Activated naive CD8-positive, alpha-beta T cell treated with anti-CD3 and anti-CD28 coated beads for 36 hours (primary cell): ENCODE results near the gene SGSM1. TPM values are rescaled to one million over a fixed set of nuclear protein-coding genes. Genes with fewer than 3 reads are reported as not detected.
"Not testable (repeated sequence)": the region's sequence is repeated elsewhere in the genome, so short reads cannot be mapped to it uniquely, and the experiment has no call there.

Source experiments
- DNase-seq: peaks from one replicate; pipeline ENCODE4 v3.0.0; 2021
- H3K27ac Mint-ChIP-seq: one replicate; pipeline ENCODE4 v1.8.0; 2022; ENCODE audit warnings: mild to moderate bottlenecking, moderate library complexity, mixed read lengths
- H3K27me3 Mint-ChIP-seq: one replicate; pipeline ENCODE4 v1.8.0; 2022; ENCODE audit warnings: mild to moderate bottlenecking, mixed read lengths
- H3K36me3 Mint-ChIP-seq: one replicate; pipeline ENCODE4 v1.8.0; 2021; ENCODE audit warnings: mild to moderate bottlenecking, mixed read lengths
- H3K4me1 Mint-ChIP-seq: one replicate; pipeline ENCODE4 v1.8.0; 2021; ENCODE audit warnings: mixed read lengths
- H3K4me3 Mint-ChIP-seq: one replicate; pipeline ENCODE4 v1.8.0; 2022; ENCODE audit warnings: mild to moderate bottlenecking, moderate library complexity, mixed read lengths
- H3K9me3 Mint-ChIP-seq: one replicate; pipeline ENCODE4 v1.8.0; 2022; ENCODE audit warnings: mixed read lengths
- total RNA-seq, 2 experiments: library from RNA; stranded (reverse); gene quantifications; one replicate each; pipeline ENCODE4 v1.2.3, GENCODE V29; 2021

The SGSM1 gene
- total RNA-seq, 2 experiments from 2014 or later = 0.04 TPM; not detected in 1

DNA sequence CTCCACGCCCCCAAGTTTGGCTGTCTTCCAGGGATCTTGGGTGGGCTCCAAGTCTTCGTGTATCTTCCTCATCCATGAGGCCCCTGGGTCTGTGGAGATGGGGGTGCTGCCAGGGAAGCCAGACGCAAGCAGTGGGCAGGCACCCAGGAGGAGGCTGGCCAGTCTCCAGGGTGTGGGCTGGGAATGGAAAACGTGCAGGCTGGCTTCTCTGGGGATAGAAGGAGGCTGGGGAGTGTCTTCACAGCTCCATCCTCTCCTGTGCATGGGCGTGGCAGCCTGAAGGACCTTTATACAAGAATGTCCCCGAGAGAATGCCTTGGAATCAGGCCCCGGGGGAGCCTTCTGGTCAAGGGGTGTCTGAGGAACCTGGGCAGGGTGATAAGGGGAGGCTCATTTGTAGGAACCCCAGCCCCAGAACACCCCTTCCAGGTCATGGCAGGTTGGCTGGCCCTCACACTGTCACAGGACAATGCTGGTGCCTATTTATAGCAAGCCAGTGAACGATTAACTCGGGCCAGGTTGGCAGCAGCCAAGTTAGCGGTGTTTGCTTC lies 14.0 kb downstream of the SGSM1 start:
- Mint-ChIP-seq H3K27ac (no peak overlapping the region), H3K36me3 (peaks cover 2% of the 10 kb centered on the region), H3K9me3 (peaks cover 7% of the 10 kb centered on the region), H3K4me3 (no peak overlapping the region), H3K4me1 (no peaks in the 10 kb centered on the region), H3K27me3 (no peaks in the 10 kb centered on the region)
- no peak for DNase-seq

DNA sequence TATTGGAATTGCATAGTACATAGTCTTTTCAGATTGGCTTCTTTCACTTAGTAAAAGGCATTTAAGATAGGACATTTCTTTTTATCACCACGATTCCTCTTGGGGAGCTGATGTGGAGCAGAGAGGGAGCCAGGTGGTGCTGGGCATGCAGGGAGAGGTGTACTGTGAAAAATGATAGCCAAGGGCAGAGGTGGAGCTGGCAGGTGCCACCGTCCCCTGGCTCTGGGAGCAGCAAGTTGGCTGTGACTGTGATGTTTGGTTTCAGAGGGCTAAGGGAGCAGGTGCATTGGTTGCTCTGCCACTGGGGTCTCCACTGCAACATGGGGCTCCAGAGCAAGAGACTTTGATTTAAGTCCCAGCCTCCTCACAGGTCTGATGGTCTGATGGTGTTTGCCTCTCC lies 16.5 kb downstream of the SGSM1 start:
- Mint-ChIP-seq H3K36me3 (no peaks in the 10 kb centered on the region), H3K27ac (no peak overlapping the region), H3K9me3 (no peaks in the 10 kb centered on the region), H3K4me3 (no peak overlapping the region), H3K4me1 (no peaks in the 10 kb centered on the region), H3K27me3 (no peaks in the 10 kb centered on the region)
- DNase-seq = no peak

DNA sequence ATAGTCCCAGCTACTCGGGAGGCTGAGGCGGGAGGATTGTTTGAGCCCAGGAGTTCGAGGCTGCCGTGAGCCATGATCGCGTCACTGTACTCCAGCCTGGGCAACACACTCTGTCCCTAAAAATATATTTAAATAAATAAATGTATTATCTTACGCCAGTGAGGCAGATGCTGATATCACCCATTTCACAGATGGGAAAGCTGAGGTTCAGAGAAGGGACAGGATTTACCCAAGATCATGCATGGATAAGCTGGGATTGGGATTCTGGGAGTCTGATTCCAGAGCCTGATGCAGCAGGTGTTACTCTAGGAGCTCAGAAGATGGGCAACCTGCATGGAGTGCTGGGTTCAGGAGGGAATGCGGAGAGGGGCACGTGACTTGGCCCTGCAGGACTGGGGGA lies 17.8 kb downstream of the SGSM1 start:
- Mint-ChIP-seq H3K27ac (no peak overlapping the region), H3K27me3 (no peaks in the 10 kb centered on the region), H3K4me3 (no peak overlapping the region), H3K36me3 (no peaks in the 10 kb centered on the region), H3K9me3 (no peaks in the 10 kb centered on the region), H3K4me1 (no peaks in the 10 kb centered on the region)
- DNase-seq = no peak

DNA sequence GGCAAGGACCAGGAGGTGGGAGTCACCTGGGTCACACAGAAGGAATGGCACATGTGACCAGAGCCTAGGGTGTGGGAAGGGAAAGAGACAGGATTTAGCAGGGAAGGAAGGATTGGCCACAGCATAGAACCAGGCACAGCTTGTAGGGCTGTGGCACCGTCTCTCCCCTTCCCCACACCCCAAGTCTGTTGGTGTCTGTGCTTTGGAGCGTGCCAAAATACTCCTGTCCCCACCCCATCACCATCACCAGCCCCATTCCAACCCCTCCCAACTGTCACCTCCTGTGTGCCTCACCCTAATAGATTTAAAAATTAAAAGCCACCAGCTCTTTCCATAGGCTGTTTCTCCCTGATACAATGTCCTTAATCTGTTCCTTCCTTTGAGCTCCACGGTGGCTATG lies 18.2 kb downstream of the SGSM1 start:
- H3K27me3 Mint-ChIP-seq = no peaks in the 10 kb centered on the region
- no peak overlapping the region for H3K27ac Mint-ChIP-seq
- H3K4me3 Mint-ChIP-seq = no peak overlapping the region
- no peak for DNase-seq
- no peaks in the 10 kb centered on the region for H3K4me1 Mint-ChIP-seq
- H3K9me3 Mint-ChIP-seq = no peaks in the 10 kb centered on the region
- no peaks in the 10 kb centered on the region for H3K36me3 Mint-ChIP-seq

DNA sequence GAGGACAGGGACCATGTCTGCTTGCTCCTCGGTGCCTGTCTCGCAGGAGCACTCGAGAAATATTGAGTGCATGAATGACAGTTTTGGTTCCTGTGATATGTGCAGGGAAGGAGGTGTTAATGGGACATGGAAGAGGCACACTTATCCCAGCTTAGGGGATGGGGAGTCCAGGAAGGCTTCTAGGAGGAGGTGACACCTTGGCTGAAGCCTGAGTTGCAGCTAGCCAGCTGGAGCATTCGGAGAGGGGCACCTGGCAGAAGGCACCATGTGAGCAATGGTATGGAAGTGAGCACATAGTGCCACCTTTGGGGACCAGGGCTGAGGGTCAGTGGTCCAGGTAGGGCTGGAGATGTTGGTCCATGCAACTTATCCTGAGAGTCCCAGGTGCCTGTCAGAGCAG lies 18.9 kb downstream of the SGSM1 start:
- no peaks in the 10 kb centered on the region for H3K9me3 Mint-ChIP-seq
- no peak overlapping the region for H3K27ac Mint-ChIP-seq
- DNase-seq = no peak
- H3K4me3 Mint-ChIP-seq = no peak overlapping the region
- no peaks in the 10 kb centered on the region for H3K4me1 Mint-ChIP-seq
- H3K36me3 Mint-ChIP-seq = no peaks in the 10 kb centered on the region
- no peaks in the 10 kb centered on the region for H3K27me3 Mint-ChIP-seq

DNA sequence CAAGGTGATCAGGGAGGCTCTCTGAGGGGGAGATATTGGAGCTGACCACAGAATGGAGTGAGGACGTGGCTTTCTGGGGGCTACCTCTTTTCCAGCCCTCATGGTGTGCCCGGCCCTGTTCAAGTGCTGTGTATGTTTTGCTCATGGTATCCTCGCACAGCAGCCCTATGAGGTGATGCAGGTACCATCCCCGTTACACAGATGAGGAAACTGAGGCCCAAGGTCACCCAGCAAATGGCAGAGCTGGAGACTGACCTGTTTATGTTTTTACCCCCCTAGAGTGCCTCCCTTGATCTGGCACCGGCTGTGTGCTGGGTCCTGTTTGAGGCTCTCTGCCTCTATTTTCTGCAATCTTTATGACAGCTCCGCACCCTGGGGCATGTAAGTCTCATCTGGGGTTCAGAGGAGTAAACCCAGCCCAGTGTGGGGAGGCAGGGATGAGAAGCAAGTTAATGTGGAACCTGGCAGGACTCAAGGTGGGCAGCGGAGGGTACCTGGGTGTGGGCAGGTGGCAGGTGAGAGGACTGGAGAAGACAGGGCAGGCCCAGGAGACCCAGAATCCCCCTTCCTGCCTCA lies 20.8 kb downstream of the SGSM1 start:
- Mint-ChIP-seq H3K4me1 (no peaks in the 10 kb centered on the region), H3K27ac (no peak overlapping the region), H3K27me3 (no peaks in the 10 kb centered on the region), H3K36me3 (no peaks in the 10 kb centered on the region), H3K4me3 (no peak overlapping the region), H3K9me3 (no peaks in the 10 kb centered on the region)
- DNase-seq = no peak

DNA sequence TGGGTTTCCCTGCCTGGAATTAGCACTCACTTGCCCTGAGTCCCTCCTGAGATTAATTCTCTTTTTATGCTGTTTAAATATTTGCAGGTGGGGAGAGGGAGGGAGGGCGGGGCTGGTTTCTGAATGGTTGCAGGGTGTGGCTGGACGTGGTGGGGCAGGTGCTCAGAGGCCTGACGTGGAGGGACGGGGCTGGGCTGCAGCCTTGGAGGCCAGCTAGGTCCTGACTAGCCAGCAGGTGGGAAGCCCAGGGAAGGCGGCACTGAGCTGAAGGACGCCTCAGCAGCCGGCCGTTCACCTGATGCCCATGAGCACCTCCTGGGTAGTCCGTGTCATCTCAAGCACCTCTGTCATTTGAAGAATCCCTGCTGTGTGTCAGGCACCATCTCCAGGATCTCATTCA lies 21.3 kb downstream of the SGSM1 start:
- H3K4me1 Mint-ChIP-seq = no peaks in the 10 kb centered on the region
- H3K36me3 Mint-ChIP-seq = no peaks in the 10 kb centered on the region
- H3K27me3 Mint-ChIP-seq = no peaks in the 10 kb centered on the region
- no peaks in the 10 kb centered on the region for H3K9me3 Mint-ChIP-seq
- no peak for DNase-seq
- H3K4me3 Mint-ChIP-seq = no peak overlapping the region
- no peak overlapping the region for H3K27ac Mint-ChIP-seq

DNA sequence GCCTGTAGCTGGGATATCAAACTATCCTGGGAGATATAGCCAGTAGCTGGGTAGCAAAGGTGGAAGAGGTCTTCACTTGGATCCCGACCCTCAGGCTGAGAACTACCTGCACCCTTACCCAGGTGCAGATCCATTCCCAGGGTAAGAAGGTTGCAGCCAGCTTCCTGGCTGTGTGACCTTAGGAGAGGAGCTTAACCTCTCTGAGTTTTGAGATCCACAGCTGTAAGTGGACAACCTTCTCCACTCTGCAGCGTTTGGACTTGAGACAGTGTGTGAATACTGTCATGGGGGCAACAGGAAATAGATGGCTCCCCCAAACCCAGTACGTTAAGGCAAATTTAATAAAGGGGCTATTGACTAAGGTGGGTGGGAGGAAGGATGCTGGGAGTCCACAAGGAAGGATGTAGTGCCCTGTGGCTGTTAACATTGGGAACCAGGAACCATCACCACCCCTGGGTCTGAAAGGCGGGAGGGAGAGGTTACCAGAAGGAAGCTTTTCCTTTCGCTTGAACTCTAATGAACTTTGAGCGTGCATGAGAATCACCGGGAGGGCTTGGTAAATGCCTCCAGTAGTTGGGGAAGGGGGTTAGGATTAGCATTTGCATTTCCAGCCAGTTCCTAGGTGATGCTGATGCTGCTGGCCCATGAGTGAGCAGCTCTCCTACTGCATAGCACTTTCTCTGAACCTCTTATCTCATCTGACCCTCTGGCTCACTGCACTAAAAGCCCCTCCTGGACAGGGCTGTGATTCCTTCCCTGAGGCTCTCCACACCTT lies 24.4 kb downstream of the SGSM1 start:
- no peaks in the 10 kb centered on the region for H3K9me3 Mint-ChIP-seq
- H3K27ac Mint-ChIP-seq = no peak overlapping the region

DNA sequence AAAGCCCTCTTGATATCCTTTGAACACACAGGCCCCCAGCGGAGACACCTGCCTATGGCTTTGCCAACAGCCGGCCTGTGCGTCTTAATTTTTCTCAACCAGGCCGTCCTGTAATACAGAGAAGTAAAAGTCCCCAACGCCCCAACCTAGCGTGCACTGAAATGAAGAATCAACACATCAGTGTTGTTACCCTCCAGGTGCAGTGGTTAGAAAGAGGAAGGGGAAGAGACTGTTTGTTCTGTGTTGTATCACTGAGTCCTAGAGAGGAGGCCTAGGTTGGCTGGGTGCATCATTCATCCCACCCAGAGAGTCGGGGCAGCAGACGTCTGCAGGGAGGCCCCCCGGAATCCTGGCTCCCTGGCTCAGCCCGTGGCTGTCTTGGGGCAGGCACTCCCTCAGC lies 25.7 kb downstream of the SGSM1 start:
- H3K4me1 Mint-ChIP-seq = no peaks in the 10 kb centered on the region
- no peak for DNase-seq
- H3K27ac Mint-ChIP-seq = no peak overlapping the region
- no peaks in the 10 kb centered on the region for H3K9me3 Mint-ChIP-seq
- no peaks in the 10 kb centered on the region for H3K36me3 Mint-ChIP-seq
- H3K4me3 Mint-ChIP-seq = no peak overlapping the region
- no peaks in the 10 kb centered on the region for H3K27me3 Mint-ChIP-seq

More for the DNA sequence above, 24.4 kb downstream of the SGSM1 start:
- no peak overlapping the region for H3K4me3 Mint-ChIP-seq
- H3K27me3 Mint-ChIP-seq = no peaks in the 10 kb centered on the region
- no peaks in the 10 kb centered on the region for H3K36me3 Mint-ChIP-seq
- no peak for DNase-seq
- no peaks in the 10 kb centered on the region for H3K4me1 Mint-ChIP-seq

DNA sequence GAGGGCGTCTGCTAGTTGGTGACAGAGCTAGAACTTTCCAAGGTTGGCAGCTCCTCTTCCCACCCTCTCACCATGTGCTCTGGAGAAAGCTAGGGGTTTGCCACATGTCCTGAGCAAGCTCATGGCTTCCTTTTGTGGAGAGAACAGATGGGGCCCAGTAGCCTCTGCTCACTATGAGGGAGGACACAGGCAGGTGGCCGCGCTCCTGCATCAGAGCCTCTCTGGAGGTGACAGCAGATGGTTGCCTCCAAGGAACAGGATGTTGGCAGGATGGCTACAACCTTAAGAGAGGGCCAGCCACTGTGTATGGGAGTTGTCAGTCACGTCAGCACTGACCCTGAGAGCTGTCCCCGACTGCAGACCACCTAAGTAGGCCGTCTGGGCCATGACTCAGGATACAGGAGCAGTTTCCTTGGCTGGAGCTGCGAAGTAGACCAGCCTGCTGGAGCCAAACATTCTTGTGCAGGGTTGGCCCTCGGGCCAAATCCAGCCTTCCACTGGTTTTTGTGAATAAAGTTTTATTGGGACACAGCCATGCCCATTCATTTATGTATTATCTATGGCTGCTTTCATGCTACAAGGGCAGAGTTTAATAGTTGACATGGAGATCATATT lies 28.0 kb downstream of the SGSM1 start:
- Mint-ChIP-seq H3K36me3 (no peaks in the 10 kb centered on the region), H3K27ac (no peak overlapping the region), H3K4me1 (no peaks in the 10 kb centered on the region), H3K27me3 (no peaks in the 10 kb centered on the region), H3K4me3 (no peak overlapping the region), H3K9me3 (no peaks in the 10 kb centered on the region)
- DNase-seq = no peak

DNA sequence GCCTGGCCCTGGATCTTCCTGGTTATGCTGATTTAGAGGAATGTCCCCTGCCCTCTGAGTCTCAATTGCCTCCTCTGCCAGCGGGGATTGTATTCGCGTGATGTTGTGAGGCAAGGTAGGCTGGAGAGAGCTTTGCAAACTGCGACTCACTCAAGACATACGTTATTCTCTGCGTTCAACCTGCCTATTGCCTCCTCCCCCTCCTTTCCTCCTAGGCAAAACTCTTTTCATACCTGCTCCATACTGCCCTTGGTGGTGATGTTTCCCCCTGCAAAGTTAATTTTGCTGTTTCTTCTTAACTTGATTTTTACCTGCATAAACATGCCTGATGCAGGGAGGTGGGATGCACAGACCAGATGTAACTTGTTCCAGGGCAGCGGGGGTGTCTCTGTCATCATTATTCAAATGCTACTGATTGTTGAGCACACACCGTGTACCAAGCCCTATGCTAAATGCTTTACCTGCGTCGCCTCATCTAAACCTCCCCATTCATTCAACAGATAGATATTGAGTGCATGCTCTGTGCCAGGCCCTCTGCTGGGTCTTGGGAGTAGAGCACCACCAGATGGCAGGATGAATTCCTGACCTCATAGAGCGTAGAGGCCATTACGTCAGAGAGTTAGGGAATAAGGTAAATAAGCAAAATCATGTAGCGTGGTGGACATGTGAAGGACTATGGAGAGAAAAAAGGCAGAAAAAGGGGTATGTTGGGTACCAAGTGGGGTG lies 29.0 kb downstream of the SGSM1 start:
- Mint-ChIP-seq H3K27me3 (no peaks in the 10 kb centered on the region), H3K4me3 (no peak overlapping the region), H3K27ac (no peak overlapping the region), H3K9me3 (no peaks in the 10 kb centered on the region), H3K36me3 (no peaks in the 10 kb centered on the region), H3K4me1 (no peaks in the 10 kb centered on the region)
- DNase-seq = no peak

DNA sequence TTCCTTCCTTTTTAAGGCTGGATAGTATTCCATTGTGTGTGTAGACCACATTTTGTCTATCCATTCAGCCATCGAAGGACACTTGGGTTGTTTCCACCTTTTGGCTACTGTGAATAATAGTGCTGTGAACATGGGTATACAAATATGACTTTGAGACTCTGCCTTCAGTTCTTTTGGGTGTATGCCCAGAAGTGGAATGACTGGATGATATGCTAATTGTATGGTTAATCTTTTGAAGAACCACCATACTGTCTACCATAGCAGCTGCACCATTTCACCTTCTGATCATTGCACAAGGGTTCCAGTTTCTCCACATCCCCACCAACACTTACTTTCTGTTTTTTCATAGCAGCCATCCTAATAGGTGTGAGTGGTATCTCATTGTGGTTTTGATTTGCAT lies 30.3 kb downstream of the SGSM1 start:
- DNase-seq = no peak
- Mint-ChIP-seq H3K27ac (no peak overlapping the region), H3K9me3 (no peaks in the 10 kb centered on the region)

DNA sequence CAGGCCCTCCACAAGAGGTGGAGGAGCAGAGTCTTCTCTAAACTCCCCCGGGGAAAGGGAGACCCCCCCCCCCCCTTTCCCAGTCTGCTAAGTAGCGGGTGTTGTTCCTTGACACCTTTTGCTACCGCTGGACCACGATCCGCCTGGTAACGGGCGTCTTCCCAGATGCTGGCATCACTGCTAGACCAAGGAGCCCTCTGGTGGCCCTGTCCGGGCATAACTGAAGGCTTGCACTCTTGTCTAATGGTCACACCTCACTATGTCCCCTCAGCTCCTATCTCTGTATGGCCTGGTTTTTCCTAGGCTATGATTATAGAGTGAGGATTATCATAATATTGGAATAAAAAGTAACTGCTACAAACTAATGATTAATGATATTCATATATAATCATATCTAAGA lies 31.5 kb downstream of the SGSM1 start:
- not testable (repeated sequence) for H3K27ac Mint-ChIP-seq, H3K4me3 Mint-ChIP-seq, H3K36me3 Mint-ChIP-seq, DNase-seq, H3K9me3 Mint-ChIP-seq, H3K4me1 Mint-ChIP-seq, H3K27me3 Mint-ChIP-seq

More for the DNA sequence above, 30.3 kb downstream of the SGSM1 start:
- Mint-ChIP-seq H3K4me3 (no peak overlapping the region), H3K36me3 (no peaks in the 10 kb centered on the region), H3K4me1 (no peaks in the 10 kb centered on the region), H3K27me3 (no peaks in the 10 kb centered on the region)

DNA sequence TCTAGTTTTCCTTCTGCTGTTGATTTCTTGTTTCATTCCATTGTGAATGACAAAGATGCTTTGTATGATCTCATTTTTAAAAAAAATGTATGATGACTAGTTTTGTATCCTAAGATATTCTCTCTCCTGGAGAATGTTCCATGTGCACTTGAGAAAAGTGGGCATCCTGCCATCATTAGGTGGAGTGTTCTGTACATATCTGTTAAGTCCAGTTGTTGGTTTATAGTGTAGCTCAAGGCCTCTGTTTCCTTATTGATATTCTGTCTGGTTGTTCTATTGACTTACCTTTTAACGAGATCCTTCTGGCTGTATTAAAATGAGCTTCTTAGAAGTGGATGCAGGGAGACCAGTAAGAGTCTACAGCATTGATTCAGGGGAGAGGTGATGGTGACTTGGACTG lies 35.2 kb downstream of the SGSM1 start:
- Mint-ChIP-seq H3K27me3 (no peaks in the 10 kb centered on the region), H3K27ac (no peak overlapping the region), H3K36me3 (no peaks in the 10 kb centered on the region), H3K9me3 (no peaks in the 10 kb centered on the region), H3K4me1 (no peaks in the 10 kb centered on the region), H3K4me3 (no peak overlapping the region)
- DNase-seq = no peak

DNA sequence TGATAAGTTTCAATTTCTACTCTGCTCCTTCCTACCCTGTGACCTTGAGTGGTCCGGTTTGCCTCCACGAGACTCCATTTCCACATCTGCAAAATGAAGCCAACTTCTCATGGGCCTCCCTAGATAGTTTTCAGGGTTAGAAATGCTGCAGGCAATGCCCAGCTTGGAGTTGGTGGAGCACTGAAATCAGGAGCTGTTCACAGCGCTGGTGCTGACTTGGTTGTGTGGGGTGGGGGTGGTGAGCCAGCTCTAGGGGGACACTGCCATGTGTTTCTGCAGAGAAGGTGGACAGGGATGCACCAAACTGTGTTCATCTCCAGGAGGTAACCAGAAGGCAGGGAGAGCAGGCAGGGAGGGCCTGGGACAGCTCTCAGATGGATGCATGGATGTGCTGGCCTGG lies 37.0 kb downstream of the SGSM1 start:
- Mint-ChIP-seq H3K27ac (no peak overlapping the region), H3K4me1 (no peaks in the 10 kb centered on the region), H3K9me3 (no peaks in the 10 kb centered on the region), H3K36me3 (no peaks in the 10 kb centered on the region), H3K4me3 (no peak overlapping the region), H3K27me3 (no peaks in the 10 kb centered on the region)
- DNase-seq = no peak
